GM19025 (cell line): ENCODE results near the gene STAG1.
"Not testable (repeated sequence)": the region's sequence is repeated elsewhere in the genome, so short reads cannot be mapped to it uniquely, and the experiment has no call there.

Source experiments
- ATAC-seq: cut with Tn5 transposase; IDR thresholded peaks from one replicate; pipeline ENCODE4 v1.9.1; 2021; ENCODE audit warnings: mild to moderate bottlenecking, low read depth, moderate library complexity; ENCODE audit not compliant: unreplicated experiment

STAG1 gene

GRCh38 chr3:136606990-136607389 lies 145.2 kb downstream of the STAG1 start:
- no peak for ATAC-seq

GRCh38 chr3:136606216-136606615 lies 146.0 kb downstream of the STAG1 start:
- ATAC-seq = not testable (repeated sequence)

- no peak for ATAC-seq
These were observed 147.2 kb downstream of the STAG1 start for GRCh38 chr3:136604961-136605360.

- ATAC-seq = no peak
These were observed 149.4 kb downstream of the STAG1 start for GRCh38 chr3:136602818-136603217.

GRCh38 chr3:136595913-136596697 lies 156.1 kb downstream of the STAG1 start:
- ATAC-seq = no peak

GRCh38 chr3:136586580-136586979 lies 165.6 kb downstream of the STAG1 start:
- no peak for ATAC-seq

- no peak for ATAC-seq
These were observed 167.4 kb downstream of the STAG1 start for GRCh38 chr3:136584728-136585127.

GRCh38 chr3:136583823-136584222 lies 168.4 kb downstream of the STAG1 start:
- no peak for ATAC-seq

- no peak for ATAC-seq
These were observed 174.4 kb downstream of the STAG1 start for GRCh38 chr3:136577791-136578190.

GRCh38 chr3:136576279-136577009 lies 175.7 kb downstream of the STAG1 start:
- no peak for ATAC-seq

- no peak for ATAC-seq
These were observed 184.5 kb downstream of the STAG1 start for GRCh38 chr3:136567599-136568188.

- not testable (repeated sequence) for ATAC-seq
These were observed 187.2 kb downstream of the STAG1 start for GRCh38 chr3:136564962-136565361.

- ATAC-seq = no peak
These were observed 190.2 kb downstream of the STAG1 start for GRCh38 chr3:136562026-136562425.

- no peak for ATAC-seq
These were observed 192.3 kb downstream of the STAG1 start for GRCh38 chr3:136559896-136560295.

GRCh38 chr3:136549461-136549860 lies 202.7 kb downstream of the STAG1 start:
- ATAC-seq = not testable (repeated sequence)

- no peak for ATAC-seq
These were observed 204.9 kb downstream of the STAG1 start for GRCh38 chr3:136547293-136547692.

- ATAC-seq = no peak
These were observed 205.5 kb downstream of the STAG1 start for GRCh38 chr3:136546720-136547119.

- no peak for ATAC-seq
These were observed 206.4 kb downstream of the STAG1 start for GRCh38 chr3:136545664-136546268.

GRCh38 chr3:136544532-136544931 lies 207.6 kb downstream of the STAG1 start:
- no peak for ATAC-seq

- ATAC-seq = no peak
These were observed 208.8 kb downstream of the STAG1 start for GRCh38 chr3:136543385-136543784.

GRCh38 chr3:136535906-136536305 lies 216.3 kb downstream of the STAG1 start:
- ATAC-seq = no peak
